Keratinocyte (primary cell): ENCODE measurements around the gene CA5A. TPM values are rescaled to one million over a fixed set of nuclear protein-coding genes. Genes with fewer than 3 reads are reported as not detected.

Experiments
- DNase-seq: peaks from one replicate; pipeline ENCODE4 v3.0.0-alpha.2; 2011; ENCODE audit warnings: low read depth, missing footprints, low spot score
- FAIRE-seq: peaks from 2 replicates; lab custom pipeline; 2011; peaks lifted over from hg19 to GRCh38; lab: Jason Lieb, UNC
- H2AFZ ChIP-seq: 2 replicates; pipeline ENCODE4 v1.6.0; 2012; ENCODE audit warnings: low read length, control low read depth, inconsistent platforms; ENCODE audit not compliant: control insufficient read depth
- H3K27ac ChIP-seq: 2 replicates; pipeline ENCODE4 v1.5.1; 2011; ENCODE audit warnings: low read length; ENCODE audit not compliant: control insufficient read depth, insufficient read depth
- H3K27me3 ChIP-seq: 3 replicates; pipeline ENCODE4 v1.6.0; 2011; ENCODE audit warnings: low read length; ENCODE audit not compliant: control insufficient read depth, insufficient read depth; ENCODE audit errors: extremely low read depth
- H3K36me3 ChIP-seq, 2 experiments: 2 replicates in 1 of 2; 3 replicates in 1 of 2; pipeline ENCODE4 v1.5.1; 2011; ENCODE audit warnings: low read length in 2 of 2, mild to moderate bottlenecking in 1 of 2; ENCODE audit not compliant: control insufficient read depth in 2 of 2, insufficient read depth in 2 of 2; ENCODE audit errors: extremely low read depth in 1 of 2
- H3K4me1 ChIP-seq: 3 replicates; pipeline ENCODE4 v1.5.1; 2011; ENCODE audit warnings: low read length; ENCODE audit not compliant: control insufficient read depth, insufficient read depth; ENCODE audit errors: extremely low read depth
- H3K4me2 ChIP-seq: 3 replicates; pipeline ENCODE4 v1.6.0; 2011; ENCODE audit warnings: low read depth, low read length; ENCODE audit not compliant: control insufficient read depth, insufficient read depth; ENCODE audit errors: extremely low read depth
- H3K4me3 ChIP-seq, 3 experiments: fragments of 200-600 bp in 1 of 3; sonication (generic) in 1 of 3; 2 replicates in 2 of 3; 3 replicates in 1 of 3; pipeline ENCODE4 v1.5.1; 2011 to 2016; ENCODE audit warnings: low read length in 3 of 3, mild to moderate bottlenecking in 3 of 3, control low read depth in 2 of 3, inconsistent platforms in 1 of 3, low read depth in 1 of 3, mixed read lengths in 1 of 3, mixed run types in 1 of 3, moderate library complexity in 1 of 3; ENCODE audit not compliant: control insufficient read depth in 2 of 3, insufficient read depth in 2 of 3; ENCODE audit errors: extremely low read depth in 1 of 3
- H3K79me2 ChIP-seq: 2 replicates; pipeline ENCODE4 v1.6.0; 2012; ENCODE audit warnings: low read length; ENCODE audit not compliant: control insufficient read depth, insufficient read depth
- H3K9ac ChIP-seq: 3 replicates; pipeline ENCODE4 v1.6.0; 2011; ENCODE audit warnings: low read length; ENCODE audit not compliant: control insufficient read depth, insufficient read depth; ENCODE audit errors: extremely low read depth
- H3K9me1 ChIP-seq: 3 replicates; pipeline ENCODE4 v1.6.0; 2011; ENCODE audit warnings: low read length; ENCODE audit not compliant: control insufficient read depth, insufficient read depth; ENCODE audit errors: extremely low read depth
- H3K9me3 ChIP-seq: 2 replicates; pipeline ENCODE4 v1.5.1; 2012; ENCODE audit warnings: low read depth, low read length; ENCODE audit not compliant: control insufficient read depth
- H4K20me1 ChIP-seq: 3 replicates; pipeline ENCODE4 v1.6.0; 2011; ENCODE audit warnings: low read length; ENCODE audit not compliant: control insufficient read depth, insufficient read depth; ENCODE audit errors: extremely low read depth
- EZH2 ChIP-seq: IDR thresholded peaks from one replicate; pipeline ENCODE4 v1.6.1; 2012; ENCODE audit warnings: inconsistent platforms, mild to moderate bottlenecking, low read length, moderate library complexity
- dilution Hi-C: fragments of 300-500 bp; cut with MboI; formaldehyde crosslinking; loops from one replicate; pipeline ENCODE4 v1.7.0; 2020; ENCODE audit warnings: low sequenced_read_pairs; ENCODE audit not compliant: extremely low pct_ligation_motif_present
- polyA plus RNA-seq, 5 experiments: library from polyadenylated mRNA; depleted of rRNA in 3 of 5; stranded (reverse) in 3 of 5; stranded (forward) in 1 of 5; unstranded in 1 of 5; fragments of >200 nt; gene quantifications; 1 replicate in 1 of 5; 2 replicates in 3 of 5; 3 replicates in 1 of 5; pipeline versions ENCODE4 v1.2.1 to v1.2.3, GENCODE V29; 2011 to 2012; ENCODE audit warnings: missing spikeins in 2 of 5, low read depth in 1 of 5, low replicate concordance in 1 of 5
- TF ChIP-seq, protein P1 (sequence below), 3 experiments: IDR thresholded peaks in 1 of 3; conservative IDR thresholded peaks in 1 of 3; optimal IDR thresholded peaks in 1 of 3; 2 replicates in 2 of 3; 3 replicates in 1 of 3; pipeline versions ENCODE3 to v1.5.1; 2011; ENCODE audit warnings: low read length in 3 of 3, mild to moderate bottlenecking in 3 of 3, moderate library complexity in 2 of 3, control low read depth in 1 of 3, inconsistent platforms in 1 of 3; ENCODE audit not compliant: insufficient read depth in 2 of 3; ENCODE audit errors: extremely low read depth in 1 of 3

Gene CA5A
- polyA plus RNA-seq, 1 donor (not counting 4 experiments of a cell fraction or from before 2014, with no cell fraction given), result not detected

DNA sequence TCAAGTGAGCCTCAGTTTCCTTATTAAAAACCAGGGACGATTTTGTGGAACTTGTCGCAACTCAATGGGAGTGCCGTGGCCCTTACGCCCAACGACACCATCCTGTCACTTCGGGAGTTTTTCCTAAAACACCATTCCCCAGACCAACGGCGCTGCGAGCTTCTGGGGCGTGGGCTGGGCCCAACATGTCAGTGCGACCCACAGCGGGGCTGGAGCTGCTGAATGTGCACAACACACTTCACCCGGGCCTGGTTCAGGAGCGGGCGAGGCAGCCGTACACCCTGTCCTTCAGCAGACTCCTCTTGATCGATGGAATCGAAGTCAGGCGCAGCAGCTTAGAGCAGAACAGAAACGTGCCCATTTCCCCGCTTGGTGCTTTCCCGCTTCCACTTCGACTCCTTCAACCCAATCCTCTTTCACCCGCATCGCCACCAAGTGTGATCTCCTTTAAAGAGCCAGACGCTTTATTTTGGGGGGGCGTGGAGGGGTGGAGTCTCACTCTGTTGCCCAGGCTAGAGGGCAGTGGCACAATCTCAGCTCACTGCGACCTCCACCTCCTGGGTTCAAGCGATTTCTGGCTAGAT lies 53.8 kb downstream of the CA5A start:
- DNase-seq, result no peak
- Histone ChIP-seq H3K9me1 (no peaks in the 10 kb centered on the region), H4K20me1 (no peaks in the 10 kb centered on the region), H3K9me3 (no peaks in the 10 kb centered on the region), H3K27ac (no peak overlapping the region), H3K4me3 (no peak overlapping the region), H3K27me3 (peaks cover 36% of the 10 kb centered on the region), H3K4me2 (no peak overlapping the region), H3K4me1 (no peaks in the 10 kb centered on the region), H3K9ac (no peak overlapping the region), H3K36me3 (no peaks in the 10 kb centered on the region), H3K79me2 (no peaks in the 10 kb centered on the region), H2AFZ (no peak overlapping the region)
- dilution Hi-C loops, result no loop called here
- FAIRE-seq, result no peak
- TF ChIP-seq, protein P1, sequence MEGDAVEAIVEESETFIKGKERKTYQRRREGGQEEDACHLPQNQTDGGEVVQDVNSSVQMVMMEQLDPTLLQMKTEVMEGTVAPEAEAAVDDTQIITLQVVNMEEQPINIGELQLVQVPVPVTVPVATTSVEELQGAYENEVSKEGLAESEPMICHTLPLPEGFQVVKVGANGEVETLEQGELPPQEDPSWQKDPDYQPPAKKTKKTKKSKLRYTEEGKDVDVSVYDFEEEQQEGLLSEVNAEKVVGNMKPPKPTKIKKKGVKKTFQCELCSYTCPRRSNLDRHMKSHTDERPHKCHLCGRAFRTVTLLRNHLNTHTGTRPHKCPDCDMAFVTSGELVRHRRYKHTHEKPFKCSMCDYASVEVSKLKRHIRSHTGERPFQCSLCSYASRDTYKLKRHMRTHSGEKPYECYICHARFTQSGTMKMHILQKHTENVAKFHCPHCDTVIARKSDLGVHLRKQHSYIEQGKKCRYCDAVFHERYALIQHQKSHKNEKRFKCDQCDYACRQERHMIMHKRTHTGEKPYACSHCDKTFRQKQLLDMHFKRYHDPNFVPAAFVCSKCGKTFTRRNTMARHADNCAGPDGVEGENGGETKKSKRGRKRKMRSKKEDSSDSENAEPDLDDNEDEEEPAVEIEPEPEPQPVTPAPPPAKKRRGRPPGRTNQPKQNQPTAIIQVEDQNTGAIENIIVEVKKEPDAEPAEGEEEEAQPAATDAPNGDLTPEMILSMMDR (optimal IDR thresholded peaks at IDR 0.05 in 1 of 3, IDR thresholded peaks at IDR 0.05 in 1 of 3, conservative IDR thresholded peaks at IDR 0.05 in 1 of 3; ENCODE audit: extremely low read depth in 1 of 3, insufficient read depth in 2 of 3, low read length in 3 of 3), result no peak
- no peak for TF ChIP-seq EZH2

- Histone ChIP-seq H3K4me1 (no peaks in the 10 kb centered on the region), H3K27ac (no peak overlapping the region), H3K9me3 (no peaks in the 10 kb centered on the region), H3K9ac (no peak overlapping the region), H3K79me2 (no peaks in the 10 kb centered on the region), H2AFZ (no peak overlapping the region), H3K4me3 (no peak overlapping the region), H3K9me1 (no peaks in the 10 kb centered on the region), H4K20me1 (no peaks in the 10 kb centered on the region), H3K27me3 (peaks cover 36% of the 10 kb centered on the region), H3K4me2 (no peak overlapping the region), H3K36me3 (no peaks in the 10 kb centered on the region)
- DNase-seq (no peak), FAIRE-seq (no peak)
- dilution Hi-C loops, result no loop called here
- TF ChIP-seq EZH2, result no peak
- TF ChIP-seq, protein P1 (optimal IDR thresholded peaks at IDR 0.05 in 1 of 3, IDR thresholded peaks at IDR 0.05 in 1 of 3, conservative IDR thresholded peaks at IDR 0.05 in 1 of 3; ENCODE audit: extremely low read depth in 1 of 3, insufficient read depth in 2 of 3, low read length in 3 of 3), result no peak
Measured at GRCh38 chr16:87881324-87882200, 54.8 kb downstream of the CA5A start.
